Measurements from ENCODE around the gene SUN2.

Gene SUN2

GRCh38 chr22:38802671-38803121 lies 46.9 kb upstream of the SUN2 start (continued):
- TF ChIP-seq GLIS1 (tag by site-specific recombination; IDR thresholded peaks at IDR 0.05) (peak; percentile 61), HOXD13 (CRISPR knock-in tag; IDR thresholded peaks at IDR 0.05; ENCODE audit: borderline replicate concordance) (no peak), ZNF138 (tag by site-specific recombination; IDR thresholded peaks at IDR 0.05; ENCODE audit: borderline replicate concordance) (no peak), ZNF513 (tag by site-specific recombination; IDR thresholded peaks at IDR 0.05) (no peak), ZNF629 (tag by site-specific recombination; IDR thresholded peaks at IDR 0.05) (peak; percentile 52), ZNF549 (tag by site-specific recombination; IDR thresholded peaks at IDR 0.05) (no peak), PRDM10 (tag by site-specific recombination; IDR thresholded peaks at IDR 0.05) (peak; percentile 51), WT1 (tag by site-specific recombination; IDR thresholded peaks at IDR 0.05) (peak; percentile 72), ZNF707 (tag by site-specific recombination; IDR thresholded peaks at IDR 0.05) (no peak), ZNF280C (tag by site-specific recombination; IDR thresholded peaks at IDR 0.05) (no peak), BCL11A (tag by site-specific recombination; IDR thresholded peaks at IDR 0.05; ENCODE audit: low read depth) (no peak), BCL11B (tag by site-specific recombination; IDR thresholded peaks at IDR 0.05; ENCODE audit: low read depth) (no peak), ZNF596 (tag by site-specific recombination; IDR thresholded peaks at IDR 0.05) (no peak), ZNF560 (tag by site-specific recombination; IDR thresholded peaks at IDR 0.05; ENCODE audit: borderline replicate concordance) (no peak), HOXA7 (CRISPR knock-in tag; IDR thresholded peaks at IDR 0.05; ENCODE audit: borderline replicate concordance) (no peak), SP2 (tag by site-specific recombination; IDR thresholded peaks at IDR 0.05) (no peak), ZNF184 (tag by site-specific recombination; IDR thresholded peaks at IDR 0.05) (no peak), ZNF501 (tag by site-specific recombination; IDR thresholded peaks at IDR 0.05) (no peak), KLF8 (tag by site-specific recombination; IDR thresholded peaks at IDR 0.05) (no peak), ZNF416 (tag by site-specific recombination; IDR thresholded peaks at IDR 0.05) (0 out of 2 replicates have a peak, but pooled peaks have one; percentile 30), ZNF529 (tag by site-specific recombination; IDR thresholded peaks at IDR 0.05; ENCODE audit: insufficient replicate concordance) (no peak), ZNF768 (tag by site-specific recombination; IDR thresholded peaks at IDR 0.05) (no peak)
- TF ChIP-seq, protein P1, sequence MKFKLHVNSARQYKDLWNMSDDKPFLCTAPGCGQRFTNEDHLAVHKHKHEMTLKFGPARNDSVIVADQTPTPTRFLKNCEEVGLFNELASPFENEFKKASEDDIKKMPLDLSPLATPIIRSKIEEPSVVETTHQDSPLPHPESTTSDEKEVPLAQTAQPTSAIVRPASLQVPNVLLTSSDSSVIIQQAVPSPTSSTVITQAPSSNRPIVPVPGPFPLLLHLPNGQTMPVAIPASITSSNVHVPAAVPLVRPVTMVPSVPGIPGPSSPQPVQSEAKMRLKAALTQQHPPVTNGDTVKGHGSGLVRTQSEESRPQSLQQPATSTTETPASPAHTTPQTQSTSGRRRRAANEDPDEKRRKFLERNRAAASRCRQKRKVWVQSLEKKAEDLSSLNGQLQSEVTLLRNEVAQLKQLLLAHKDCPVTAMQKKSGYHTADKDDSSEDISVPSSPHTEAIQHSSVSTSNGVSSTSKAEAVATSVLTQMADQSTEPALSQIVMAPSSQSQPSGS (tag by site-specific recombination; IDR thresholded peaks at IDR 0.05; ENCODE audit: low read depth) = no peak
- TF ChIP-seq, protein P2, sequence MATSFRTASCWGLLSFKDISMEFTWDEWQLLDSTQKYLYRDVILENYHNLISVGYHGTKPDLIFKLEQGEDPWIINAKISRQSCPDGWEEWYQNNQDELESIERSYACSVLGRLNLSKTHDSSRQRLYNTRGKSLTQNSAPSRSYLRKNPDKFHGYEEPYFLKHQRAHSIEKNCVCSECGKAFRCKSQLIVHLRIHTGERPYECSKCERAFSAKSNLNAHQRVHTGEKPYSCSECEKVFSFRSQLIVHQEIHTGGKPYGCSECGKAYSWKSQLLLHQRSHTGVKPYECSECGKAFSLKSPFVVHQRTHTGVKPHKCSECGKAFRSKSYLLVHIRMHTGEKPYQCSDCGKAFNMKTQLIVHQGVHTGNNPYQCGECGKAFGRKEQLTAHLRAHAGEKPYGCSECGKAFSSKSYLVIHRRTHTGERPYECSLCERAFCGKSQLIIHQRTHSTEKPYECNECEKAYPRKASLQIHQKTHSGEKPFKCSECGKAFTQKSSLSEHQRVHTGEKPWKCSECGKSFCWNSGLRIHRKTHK (tag by site-specific recombination; IDR thresholded peaks at IDR 0.05) = no peak
- TF ChIP-seq, protein P3, sequence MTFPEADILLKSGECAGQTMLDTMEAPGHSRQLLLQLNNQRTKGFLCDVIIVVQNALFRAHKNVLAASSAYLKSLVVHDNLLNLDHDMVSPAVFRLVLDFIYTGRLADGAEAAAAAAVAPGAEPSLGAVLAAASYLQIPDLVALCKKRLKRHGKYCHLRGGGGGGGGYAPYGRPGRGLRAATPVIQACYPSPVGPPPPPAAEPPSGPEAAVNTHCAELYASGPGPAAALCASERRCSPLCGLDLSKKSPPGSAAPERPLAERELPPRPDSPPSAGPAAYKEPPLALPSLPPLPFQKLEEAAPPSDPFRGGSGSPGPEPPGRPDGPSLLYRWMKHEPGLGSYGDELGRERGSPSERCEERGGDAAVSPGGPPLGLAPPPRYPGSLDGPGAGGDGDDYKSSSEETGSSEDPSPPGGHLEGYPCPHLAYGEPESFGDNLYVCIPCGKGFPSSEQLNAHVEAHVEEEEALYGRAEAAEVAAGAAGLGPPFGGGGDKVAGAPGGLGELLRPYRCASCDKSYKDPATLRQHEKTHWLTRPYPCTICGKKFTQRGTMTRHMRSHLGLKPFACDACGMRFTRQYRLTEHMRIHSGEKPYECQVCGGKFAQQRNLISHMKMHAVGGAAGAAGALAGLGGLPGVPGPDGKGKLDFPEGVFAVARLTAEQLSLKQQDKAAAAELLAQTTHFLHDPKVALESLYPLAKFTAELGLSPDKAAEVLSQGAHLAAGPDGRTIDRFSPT (tag by site-specific recombination; IDR thresholded peaks at IDR 0.05) = no peak
- TF ChIP-seq, protein P4, sequence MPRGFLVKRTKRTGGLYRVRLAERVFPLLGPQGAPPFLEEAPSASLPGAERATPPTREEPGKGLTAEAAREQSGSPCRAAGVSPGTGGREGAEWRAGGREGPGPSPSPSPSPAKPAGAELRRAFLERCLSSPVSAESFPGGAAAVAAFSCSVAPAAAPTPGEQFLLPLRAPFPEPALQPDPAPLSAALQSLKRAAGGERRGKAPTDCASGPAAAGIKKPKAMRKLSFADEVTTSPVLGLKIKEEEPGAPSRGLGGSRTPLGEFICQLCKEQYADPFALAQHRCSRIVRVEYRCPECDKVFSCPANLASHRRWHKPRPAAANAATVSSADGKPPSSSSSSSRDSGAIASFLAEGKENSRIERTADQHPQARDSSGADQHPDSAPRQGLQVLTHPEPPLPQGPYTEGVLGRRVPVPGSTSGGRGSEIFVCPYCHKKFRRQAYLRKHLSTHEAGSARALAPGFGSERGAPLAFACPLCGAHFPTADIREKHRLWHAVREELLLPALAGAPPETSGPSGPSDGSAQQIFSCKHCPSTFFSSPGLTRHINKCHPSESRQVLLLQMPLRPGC (tag by site-specific recombination; IDR thresholded peaks at IDR 0.05) = 0 out of 2 replicates have a peak, but pooled peaks have one; percentile 41

Measured in HEK293 (cell line).